ENCODE results near the gene CBS.
"Not testable (repeated sequence)": the region's sequence is repeated elsewhere in the genome, so short reads cannot be mapped to it uniquely, and the experiment has no call there.

- TF ChIP-seq POLR2A, CTCF (IDR thresholded peaks at IDR 0.05): not testable (repeated sequence)
These were observed 25.4 kb upstream of the CBS start for GRCh38 chr21:43101000-43101399.

Data from lower leg skin (tissue), 3 donors.